Thyroid gland (tissue), 4 donors: ENCODE results near the gene KIF2C. TPM values are rescaled to one million over a fixed set of nuclear protein-coding genes. Genes with fewer than 3 reads are reported as not detected.

Experiments
- DNase-seq, 2 donors: peaks; one replicate each; pipeline ENCODE4 v3.0.0-alpha.2; 2019
- H3K27ac ChIP-seq, 3 donors: fragments of 200-600 bp; sonication (generic); 1 replicate in 2 of 3; 2 replicates in 1 of 3; pipeline ENCODE4 v1.5.1; 2016 to 2019; ENCODE audit warnings: mild to moderate bottlenecking in 1 of 3, moderate library complexity in 1 of 3
- H3K27me3 ChIP-seq: fragments of 200-600 bp; sonication (generic); one replicate; pipeline ENCODE4 v1.5.1; 2019
- H3K36me3 ChIP-seq, 2 donors: fragments of 200-600 bp; sonication (generic); one replicate each; pipeline ENCODE4 v1.5.1; 2016 to 2019
- H3K4me1 ChIP-seq, 2 donors: fragments of 200-600 bp; sonication (generic); one replicate each; pipeline ENCODE4 v1.5.1; 2017 to 2019
- H3K4me3 ChIP-seq, 3 donors: fragments of 200-600 bp; sonication (generic); replicated peaks in 1 of 3; 1 replicate in 2 of 3; 2 replicates in 1 of 3; pipeline ENCODE4 v1.5.1; 2016; ENCODE audit warnings: mild to moderate bottlenecking in 1 of 3
- H3K9me3 ChIP-seq: fragments of 200-600 bp; sonication (generic); one replicate; pipeline ENCODE4 v1.5.1; 2017
- POLR2A ChIP-seq, 2 donors: fragments of 450-650 bp; IDR thresholded peaks; one replicate each; pipeline ENCODE4 v1.6.1; 2017; ENCODE audit warnings: antibody characterized with exemption in 2 of 2, mild to moderate bottlenecking in 2 of 2, moderate library complexity in 1 of 2
- WGBS, 2 donors: methylation state at CpG; one replicate each; pipeline ENCODE4 v1.1.5; 2017; 5-methylcytosine and 5-hydroxymethylcytosine counted together
- intact Hi-C: fragments of 100-400 bp; cut with DNase I; formaldehyde crosslinking; loops from one replicate; pipeline ENCODE4 v1.15.1; 2023
- total RNA-seq, 4 donors: library from RNA; depleted of rRNA; stranded (reverse); fragments of >200 nt; gene quantifications; one replicate each; pipeline ENCODE4 v1.2.3, GENCODE V29; 2016
- TF ChIP-seq, protein P1 (sequence below), 6 experiments: fragments of 200-600 bp in 3 of 6; fragments of 450-650 bp in 3 of 6; sonication (generic) in 3 of 6; IDR thresholded peaks; one replicate each; pipeline ENCODE4 v1.5.1; 2016 to 2019; ENCODE audit warnings: antibody characterized with exemption in 6 of 6, mild to moderate bottlenecking in 2 of 6, inconsistent platforms in 1 of 6, moderate library complexity in 1 of 6

The KIF2C gene
- total RNA-seq, 4 donors from 2014 or later, result 0.63 to 1.2 (median 1.0) TPM

DNA sequence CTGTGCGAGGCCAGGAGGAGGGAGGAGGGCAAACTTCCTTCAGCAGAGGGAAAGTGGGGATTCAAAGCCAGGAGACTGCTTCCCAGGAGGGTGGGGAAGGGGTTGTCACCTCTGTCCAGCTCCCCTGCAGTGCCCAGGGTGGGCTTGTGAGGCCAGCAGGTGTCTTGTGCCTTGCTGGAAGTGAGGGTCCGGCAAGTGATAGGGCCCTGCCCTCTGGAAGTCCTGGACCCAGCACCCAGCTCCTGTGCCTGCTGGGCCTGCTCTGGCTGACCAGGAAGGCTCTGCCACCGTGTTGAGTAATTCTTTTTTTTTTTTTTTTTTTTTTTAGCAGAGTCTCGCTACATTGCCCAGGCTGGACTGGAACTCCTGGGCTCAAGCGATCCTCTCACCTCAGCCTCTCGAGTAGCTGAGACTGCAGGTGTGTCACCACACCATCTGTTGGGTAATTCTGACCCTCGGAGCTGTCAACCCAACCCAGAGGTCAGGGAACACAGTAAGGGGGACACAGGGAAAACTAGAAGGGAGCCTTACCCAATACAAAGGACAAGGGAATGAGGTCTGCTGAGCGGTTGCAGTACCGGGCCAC lies 47.3 kb downstream of the KIF2C start:
- H3K4me3 ChIP-seq, result peak overlapping the region in 1 of 3 donors; percentile 33
- no peaks in the 10 kb centered on the region for H3K27me3 ChIP-seq
- intact Hi-C loops, result loop anchor here (5.0 to 10.0 kb wide), 2 partner anchors 50 to 62 kb away; no protein-coding TSS in a partner anchor

DNA sequence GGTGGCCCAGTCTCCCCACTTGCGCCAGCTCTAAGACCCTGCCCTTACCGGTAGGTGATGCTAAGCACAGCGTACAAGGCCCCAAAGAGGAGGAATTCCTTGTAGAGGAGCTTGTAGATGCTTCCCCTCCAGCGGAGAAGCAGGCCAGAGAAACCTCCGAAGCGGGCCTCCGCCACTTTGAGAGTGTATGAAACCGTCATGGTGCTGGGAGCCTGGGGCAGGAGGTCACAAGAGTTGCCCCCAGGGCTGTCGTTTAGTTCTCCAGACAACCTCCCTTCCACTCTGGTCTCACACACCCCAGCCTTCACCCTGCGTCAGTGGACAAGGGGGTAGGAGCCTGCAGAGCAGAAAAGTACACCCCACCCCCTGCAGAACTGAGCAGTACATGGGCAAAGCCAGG lies 47.9 kb downstream of the KIF2C start:
- no peak for DNase-seq
- Histone ChIP-seq H3K27ac (no peak overlapping the region), H3K4me3 (no peak overlapping the region), H3K27me3 (no peaks in the 10 kb centered on the region), H3K4me1 (peaks cover 18 to 31% of the 10 kb centered on the region in 2 donors), H3K9me3 (no peaks in the 10 kb centered on the region), H3K36me3 (no peaks in the 10 kb centered on the region)
- no peak for TF ChIP-seq POLR2A (IDR thresholded peaks at IDR 0.05)
- TF ChIP-seq, protein P1, sequence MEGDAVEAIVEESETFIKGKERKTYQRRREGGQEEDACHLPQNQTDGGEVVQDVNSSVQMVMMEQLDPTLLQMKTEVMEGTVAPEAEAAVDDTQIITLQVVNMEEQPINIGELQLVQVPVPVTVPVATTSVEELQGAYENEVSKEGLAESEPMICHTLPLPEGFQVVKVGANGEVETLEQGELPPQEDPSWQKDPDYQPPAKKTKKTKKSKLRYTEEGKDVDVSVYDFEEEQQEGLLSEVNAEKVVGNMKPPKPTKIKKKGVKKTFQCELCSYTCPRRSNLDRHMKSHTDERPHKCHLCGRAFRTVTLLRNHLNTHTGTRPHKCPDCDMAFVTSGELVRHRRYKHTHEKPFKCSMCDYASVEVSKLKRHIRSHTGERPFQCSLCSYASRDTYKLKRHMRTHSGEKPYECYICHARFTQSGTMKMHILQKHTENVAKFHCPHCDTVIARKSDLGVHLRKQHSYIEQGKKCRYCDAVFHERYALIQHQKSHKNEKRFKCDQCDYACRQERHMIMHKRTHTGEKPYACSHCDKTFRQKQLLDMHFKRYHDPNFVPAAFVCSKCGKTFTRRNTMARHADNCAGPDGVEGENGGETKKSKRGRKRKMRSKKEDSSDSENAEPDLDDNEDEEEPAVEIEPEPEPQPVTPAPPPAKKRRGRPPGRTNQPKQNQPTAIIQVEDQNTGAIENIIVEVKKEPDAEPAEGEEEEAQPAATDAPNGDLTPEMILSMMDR (IDR thresholded peaks at IDR 0.05), result no peak
- WGBS, 2 donors, result 87 to 96% methylated on average over 7 to 9 of the region's 10 CpGs
- intact Hi-C loops, result loop anchor here (5.0 to 10.0 kb wide), 2 partner anchors 50 to 63 kb away; no protein-coding TSS in a partner anchor

More for the DNA sequence above, 47.3 kb downstream of the KIF2C start:
- DNase-seq, result no peak
- 86 to 89% methylated on average over 8 to 9 of the region's 9 CpGs for WGBS, 2 donors
- TF ChIP-seq, protein P1 (IDR thresholded peaks at IDR 0.05), result no peak
- no peak for TF ChIP-seq POLR2A (IDR thresholded peaks at IDR 0.05)
- H3K36me3 ChIP-seq, result no peaks in the 10 kb centered on the region
- H3K9me3 ChIP-seq, result no peaks in the 10 kb centered on the region
- H3K4me1 ChIP-seq, result peaks cover 18 to 31% of the 10 kb centered on the region in 2 donors
- H3K27ac ChIP-seq, result peak overlapping the region; percentile 69 to 77 (median 73)

DNA sequence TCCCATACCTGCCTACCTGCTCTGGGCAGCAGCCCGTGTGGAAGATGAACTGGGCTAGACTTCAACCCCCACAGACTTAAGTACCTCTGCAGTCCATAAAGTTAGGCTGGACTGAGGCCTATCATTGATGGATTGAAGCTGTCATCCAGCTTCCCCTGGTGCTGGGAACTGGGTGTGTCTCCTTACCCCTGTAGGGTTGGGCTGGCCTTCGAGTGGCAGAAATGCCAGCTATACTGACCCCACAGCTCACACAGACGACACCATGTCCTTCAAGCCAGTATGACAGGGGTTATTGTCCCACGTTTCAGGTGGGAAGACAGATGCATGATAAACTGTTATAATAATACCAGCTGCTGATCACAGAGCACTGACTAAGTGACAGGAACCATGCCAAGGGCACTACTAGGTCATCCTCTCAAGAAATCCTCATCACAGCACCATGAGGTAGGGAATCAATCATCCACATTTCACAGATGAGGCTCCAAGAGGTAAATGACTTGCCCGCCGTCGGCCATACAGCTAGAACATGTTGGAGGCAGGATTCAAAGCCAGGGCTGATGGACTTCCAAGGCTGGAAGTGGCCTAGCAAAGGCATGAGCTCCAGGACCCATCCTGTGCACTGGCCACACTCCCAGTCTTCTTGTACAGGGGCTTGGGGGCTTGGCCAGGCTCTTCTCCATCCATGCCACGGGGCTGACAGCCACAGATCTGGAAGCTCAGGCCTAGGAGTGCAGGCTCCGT lies 48.7 kb downstream of the KIF2C start, which contains the start of gene BEST4:
Gene BEST4, minus strand, starts transcription at position 51 of the 741 bp plus-strand sequence. CDS start 465 bp downstream, outside the sequence.
- Histone ChIP-seq H3K4me1 (peaks cover 18 to 34% of the 10 kb centered on the region in 2 donors), H3K36me3 (no peaks in the 10 kb centered on the region), H3K9me3 (no peaks in the 10 kb centered on the region), H3K27me3 (no peaks in the 10 kb centered on the region), H3K4me3 (no peak within 1 kb of the TSS), H3K27ac (no peak within 1 kb of the TSS)
- intact Hi-C loops, result loop anchor here (5.0 to 10.0 kb wide), 2 partner anchors 49 to 63 kb away; no protein-coding TSS in a partner anchor
- WGBS, 2 donors, result 88 to 90% methylated on average over 6 to 9 of the region's 9 CpGs
- TF ChIP-seq, protein P1 (IDR thresholded peaks at IDR 0.05), result no peak
- no peak for TF ChIP-seq POLR2A (IDR thresholded peaks at IDR 0.05)
- DNase-seq, result no peak

DNA sequence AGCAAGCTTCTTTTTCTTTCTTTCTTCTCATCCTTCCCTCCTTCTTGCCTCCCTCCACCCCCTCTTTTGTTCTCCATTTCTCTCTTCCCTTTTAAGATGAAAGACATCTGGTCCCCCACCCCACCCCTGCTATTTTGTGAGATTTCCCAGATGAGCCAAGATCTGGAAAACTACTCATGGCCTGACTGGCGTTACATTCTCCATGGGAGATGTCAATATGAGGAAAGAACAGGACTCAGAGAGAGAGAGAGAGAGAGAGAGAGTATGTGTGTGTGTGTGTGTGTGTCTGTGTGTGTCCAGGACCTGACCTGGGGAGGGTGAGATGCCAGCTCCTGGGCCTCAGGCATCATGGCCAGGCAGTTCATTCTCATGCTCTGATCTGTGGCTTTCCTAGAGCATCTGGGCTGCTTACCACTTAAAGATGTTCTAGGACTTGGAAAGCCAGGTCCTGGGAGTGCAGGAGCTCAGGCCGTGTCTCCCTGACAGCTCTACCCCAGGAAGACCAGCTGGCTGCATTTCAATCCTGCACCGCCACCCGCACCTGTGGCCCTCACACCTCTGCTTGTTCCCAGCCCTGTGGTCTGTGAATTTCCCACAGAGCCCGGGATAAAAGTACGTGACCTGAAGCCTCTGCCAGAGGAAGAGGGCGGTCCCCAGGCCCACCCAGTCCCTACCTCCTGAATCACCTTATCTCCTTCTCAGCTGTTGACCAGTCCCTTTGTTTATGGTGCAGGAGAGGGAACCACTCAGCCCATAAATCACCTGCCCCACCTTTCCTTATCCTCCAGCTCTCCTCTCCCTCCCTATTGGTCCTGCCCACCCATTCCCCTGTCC lies 51.5 kb downstream of the KIF2C start:
- intact Hi-C loops, result no loop called here
- Histone ChIP-seq H3K27me3 (no peaks in the 10 kb centered on the region), H3K4me3 (no peak overlapping the region), H3K27ac (no peak overlapping the region), H3K4me1 (peaks cover 0 to 14% of the 10 kb centered on the region in 2 donors), H3K36me3 (no peaks in the 10 kb centered on the region), H3K9me3 (no peaks in the 10 kb centered on the region)
- TF ChIP-seq, protein P1 (IDR thresholded peaks at IDR 0.05), result no peak
- TF ChIP-seq POLR2A (IDR thresholded peaks at IDR 0.05), result no peak
- 72 to 80% methylated on average over 7 of the region's 7 CpGs for WGBS, 2 donors
- DNase-seq, result no peak
